Spleen (tissue), 11 donors: ENCODE data around the gene PLB1. TPM values are rescaled to one million over a fixed set of nuclear protein-coding genes. Genes with fewer than 3 reads are reported as not detected.

Source experiments
- DNase-seq: peaks from one replicate; pipeline ENCODE4 v3.0.0-alpha.2; 2020
- H3K27ac ChIP-seq, 8 donors: fragments of 200-600 bp; sonication (generic) in 7 of 8; 1 replicate in 4 of 8; 2 replicates in 4 of 8; pipeline versions ENCODE4 v1.5.0 to v1.8.0; 2016 to 2021; ENCODE audit warnings: inconsistent platforms in 4 of 8, mild to moderate bottlenecking in 4 of 8, moderate library complexity in 1 of 8
- H3K27me3 ChIP-seq, 7 donors: fragments of 200-600 bp; sonication (generic) in 6 of 7; replicated peaks in 1 of 7; 1 replicate in 4 of 7; 2 replicates in 3 of 7; pipeline versions ENCODE4 v1.5.0 to v1.8.0; 2016 to 2021; ENCODE audit warnings: inconsistent platforms in 3 of 7, mild to moderate bottlenecking in 1 of 7
- H3K36me3 ChIP-seq, 6 donors: fragments of 200-600 bp; sonication (generic) in 5 of 6; 1 replicate in 4 of 6; 2 replicates in 2 of 6; pipeline versions ENCODE4 v1.5.0 to v1.8.0; 2016 to 2021; ENCODE audit warnings: inconsistent platforms in 2 of 6
- H3K4me1 ChIP-seq, 6 donors: fragments of 200-600 bp; sonication (generic) in 5 of 6; 1 replicate in 3 of 6; 2 replicates in 3 of 6; pipeline versions ENCODE4 v1.5.0 to v1.8.0; 2016 to 2021; ENCODE audit warnings: inconsistent platforms in 3 of 6
- H3K4me3 ChIP-seq, 8 donors: fragments of 200-600 bp; sonication (generic) in 7 of 8; 1 replicate in 4 of 8; 2 replicates in 4 of 8; pipeline versions ENCODE4 v1.5.0 to v1.8.0; 2016 to 2021; ENCODE audit warnings: inconsistent platforms in 4 of 8, mild to moderate bottlenecking in 4 of 8, moderate library complexity in 2 of 8
- H3K9me3 ChIP-seq, 8 donors: fragments of 200-600 bp; sonication (generic) in 7 of 8; 1 replicate in 4 of 8; 2 replicates in 4 of 8; pipeline versions ENCODE4 v1.5.0 to v1.8.0; 2016 to 2021; ENCODE audit warnings: inconsistent platforms in 4 of 8
- POLR2A ChIP-seq, 3 donors: fragments of 450-650 bp; IDR thresholded peaks; one replicate each; pipeline ENCODE4 v1.5.1; 2017; ENCODE audit warnings: antibody characterized with exemption in 3 of 3, mild to moderate bottlenecking in 1 of 3
- POLR2AphosphoS5 ChIP-seq, 3 donors: sonication (generic); formaldehyde crosslinking; IDR thresholded peaks; one replicate each; pipeline ENCODE4 v1.5.1; 2017; ENCODE audit warnings: antibody characterized with exemption in 3 of 3
- WGBS, 5 donors: extraction: QIAGEN DNeasy Blood & Tissue Kit in 3 of 5; methylation state at CpG; one replicate each; pipeline versions ENCODE4 v1.1.5 to v1.1.7; 2013 to 2018; 5-methylcytosine and 5-hydroxymethylcytosine counted together
- intact Hi-C: fragments of 100-400 bp; cut with DNase I; formaldehyde crosslinking; loops from one replicate; pipeline ENCODE4 v1.15.0; 2023; ENCODE audit warnings: low total_unique reads
- polyA plus RNA-seq, 3 donors: library from polyadenylated mRNA; stranded (reverse); fragments of 200-250 nt; gene quantifications; one replicate each; pipeline ENCODE4 v1.2.1, GENCODE V29; 2013
- total RNA-seq, 7 donors: library from RNA; depleted of rRNA in 3 of 7; stranded (reverse); fragments of >200 nt in 3 of 7; fragmentation: NEBNext Ultra II Directional in 4 of 7; extraction: Animal tissue kit (Norgen Biotek cat#: 25700) in 4 of 7; gene quantifications; one replicate each; pipeline versions ENCODE4 v1.1.0 to v1.2.1, GENCODE V29; 2016 to 2021
- TF ChIP-seq, protein P1 (sequence below), 11 experiments: fragments of 200-600 bp in 7 of 11; fragments of 450-650 bp in 4 of 11; sonication (generic) in 4 of 11; IDR thresholded peaks in 8 of 11; conservative IDR thresholded peaks in 3 of 11; 1 replicate in 7 of 11; 2 replicates in 4 of 11; pipeline versions ENCODE4 v1.4.0 to v1.8.0; 2016 to 2021; ENCODE audit warnings: antibody characterized with exemption in 11 of 11, inconsistent platforms in 4 of 11, mild to moderate bottlenecking in 1 of 11
- donor health status: healthy with polysubstance abuse.
- donor health status: DM: no; HTN: no; CAD: no; lungs with moderate emphysema.
- donor health status: DM: no; HTN: no; CAD: no.
- donor health status: Bipolar disorder and iron deficiency.
- donor health status: healthy.
- donor health status: DM: no; HTN: no; CAD: no.
- donor health status: DM: yes; HTN: yes; CAD: no.

PLB1 gene
- total and polyA plus RNA-seq, 10 donors = 3.8 to 45.7 (median 13.9) TPM

DNA sequence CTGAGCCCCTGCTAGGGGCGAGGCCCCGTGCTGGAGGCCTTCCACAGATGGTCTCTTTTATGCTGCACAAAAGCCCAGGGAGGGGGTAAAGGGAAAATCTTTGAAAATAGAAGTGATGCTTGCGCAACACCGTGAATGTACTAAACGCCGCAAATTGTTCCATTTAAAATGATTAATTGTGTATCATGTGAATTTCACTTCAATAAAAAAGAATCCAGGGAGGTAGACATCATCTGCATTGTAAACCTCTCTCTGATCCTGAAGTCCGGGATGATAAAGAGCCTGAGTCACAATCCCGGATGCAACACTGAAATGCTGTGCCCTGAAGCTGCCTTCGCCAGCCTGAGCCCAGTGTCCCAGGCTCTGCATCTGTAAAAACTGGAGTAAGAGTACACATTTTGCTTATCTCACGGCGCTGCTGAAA is 148.1 kb downstream of the PLB1 start:
- no peak for TF ChIP-seq POLR2AphosphoS5 (IDR thresholded peaks at IDR 0.05)
- TF ChIP-seq, protein P1, sequence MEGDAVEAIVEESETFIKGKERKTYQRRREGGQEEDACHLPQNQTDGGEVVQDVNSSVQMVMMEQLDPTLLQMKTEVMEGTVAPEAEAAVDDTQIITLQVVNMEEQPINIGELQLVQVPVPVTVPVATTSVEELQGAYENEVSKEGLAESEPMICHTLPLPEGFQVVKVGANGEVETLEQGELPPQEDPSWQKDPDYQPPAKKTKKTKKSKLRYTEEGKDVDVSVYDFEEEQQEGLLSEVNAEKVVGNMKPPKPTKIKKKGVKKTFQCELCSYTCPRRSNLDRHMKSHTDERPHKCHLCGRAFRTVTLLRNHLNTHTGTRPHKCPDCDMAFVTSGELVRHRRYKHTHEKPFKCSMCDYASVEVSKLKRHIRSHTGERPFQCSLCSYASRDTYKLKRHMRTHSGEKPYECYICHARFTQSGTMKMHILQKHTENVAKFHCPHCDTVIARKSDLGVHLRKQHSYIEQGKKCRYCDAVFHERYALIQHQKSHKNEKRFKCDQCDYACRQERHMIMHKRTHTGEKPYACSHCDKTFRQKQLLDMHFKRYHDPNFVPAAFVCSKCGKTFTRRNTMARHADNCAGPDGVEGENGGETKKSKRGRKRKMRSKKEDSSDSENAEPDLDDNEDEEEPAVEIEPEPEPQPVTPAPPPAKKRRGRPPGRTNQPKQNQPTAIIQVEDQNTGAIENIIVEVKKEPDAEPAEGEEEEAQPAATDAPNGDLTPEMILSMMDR (IDR thresholded peaks at IDR 0.05 in 8 of 11, conservative IDR thresholded peaks at IDR 0.05 in 3 of 11) = no peak
- TF ChIP-seq POLR2A (IDR thresholded peaks at IDR 0.05) = no peak
- Histone ChIP-seq H3K4me3 (no peak overlapping the region), H3K4me1 (peaks cover 0 to 8% (median 0%) of the 10 kb centered on the region in 6 donors), H3K9me3 (no peaks in the 10 kb centered on the region), H3K27ac (peak overlapping the region in 2 of 8 donors; percentile 4 to 28), H3K27me3 (no peaks in the 10 kb centered on the region), H3K36me3 (no peaks in the 10 kb centered on the region)
- DNase-seq = no peak
- 75 to 89% (median 76%) methylated on average over 11 of the region's 11 CpGs for whole genome bisulfite sequencing, 5 donors
- intact Hi-C loops = no loop called here

DNA sequence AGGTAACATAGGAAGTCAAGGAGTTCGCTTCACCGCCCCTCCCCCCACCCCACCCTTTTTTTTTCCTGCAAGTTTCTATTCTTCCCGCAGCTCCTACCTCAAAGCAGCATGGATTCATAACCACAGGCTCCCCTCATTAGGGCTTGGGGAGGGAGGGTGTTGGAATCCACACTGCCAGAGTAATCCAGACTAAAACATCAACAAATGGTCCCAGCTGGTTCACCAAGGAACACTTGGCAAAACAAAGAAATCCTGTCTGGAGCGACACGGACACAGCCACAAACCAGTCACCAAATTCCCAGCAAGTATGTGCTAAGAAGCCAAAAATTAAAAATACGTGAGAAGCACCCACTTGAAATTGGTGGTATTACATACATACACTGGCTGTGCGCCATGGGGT is 148.9 kb downstream of the PLB1 start:
- DNase-seq = no peak

DNA sequence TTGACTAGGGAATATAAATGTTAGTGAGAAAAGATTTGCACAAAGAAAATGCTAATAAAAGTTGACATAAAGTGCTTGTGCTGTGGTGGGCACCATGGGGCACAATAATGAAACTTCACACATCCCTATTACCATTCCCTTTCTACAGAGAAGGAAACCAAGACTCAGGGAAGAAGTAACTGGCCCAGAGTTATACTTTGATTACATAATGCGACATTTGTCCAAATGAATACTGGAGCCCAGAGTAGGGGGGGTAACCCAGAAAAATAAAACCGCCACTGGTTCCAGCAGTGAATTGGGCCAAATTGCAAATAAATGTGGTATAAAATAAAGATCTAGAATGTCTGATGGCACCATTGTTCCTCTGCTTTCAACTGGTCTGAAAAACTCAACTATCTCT is 149.7 kb downstream of the PLB1 start:
- TF ChIP-seq, protein P1 (IDR thresholded peaks at IDR 0.05 in 8 of 11, conservative IDR thresholded peaks at IDR 0.05 in 3 of 11) = no peak
- TF ChIP-seq POLR2A (IDR thresholded peaks at IDR 0.05) = no peak
- TF ChIP-seq POLR2AphosphoS5 (IDR thresholded peaks at IDR 0.05) = no peak
- no peaks in the 10 kb centered on the region for H3K36me3 ChIP-seq
- no peak overlapping the region for H3K27ac ChIP-seq
- H3K4me1 ChIP-seq = peaks cover 0 to 8% (median 0%) of the 10 kb centered on the region in 6 donors
- WGBS, 5 donors = 87 to 97% (median 93%) methylated on average over 2 of the region's 2 CpGs
- no peaks in the 10 kb centered on the region for H3K27me3 ChIP-seq
- H3K9me3 ChIP-seq = no peaks in the 10 kb centered on the region
- no peak for DNase-seq
- intact Hi-C loops = no loop called here
- H3K4me3 ChIP-seq = no peak overlapping the region

More for the DNA sequence above, 148.9 kb downstream of the PLB1 start:
- Histone ChIP-seq H3K27me3 (no peaks in the 10 kb centered on the region), H3K4me3 (no peak overlapping the region), H3K9me3 (no peaks in the 10 kb centered on the region), H3K4me1 (peaks cover 0 to 8% (median 0%) of the 10 kb centered on the region in 6 donors), H3K36me3 (no peaks in the 10 kb centered on the region), H3K27ac (no peak overlapping the region)
- WGBS, 5 donors = 88 to 92% (median 89%) methylated on average over 7 of the region's 7 CpGs
- TF ChIP-seq POLR2AphosphoS5 (IDR thresholded peaks at IDR 0.05) (no peak), POLR2A (IDR thresholded peaks at IDR 0.05) (no peak)
- TF ChIP-seq, protein P1 (IDR thresholded peaks at IDR 0.05 in 8 of 11, conservative IDR thresholded peaks at IDR 0.05 in 3 of 11) = no peak
- intact Hi-C loops = no loop called here

DNA sequence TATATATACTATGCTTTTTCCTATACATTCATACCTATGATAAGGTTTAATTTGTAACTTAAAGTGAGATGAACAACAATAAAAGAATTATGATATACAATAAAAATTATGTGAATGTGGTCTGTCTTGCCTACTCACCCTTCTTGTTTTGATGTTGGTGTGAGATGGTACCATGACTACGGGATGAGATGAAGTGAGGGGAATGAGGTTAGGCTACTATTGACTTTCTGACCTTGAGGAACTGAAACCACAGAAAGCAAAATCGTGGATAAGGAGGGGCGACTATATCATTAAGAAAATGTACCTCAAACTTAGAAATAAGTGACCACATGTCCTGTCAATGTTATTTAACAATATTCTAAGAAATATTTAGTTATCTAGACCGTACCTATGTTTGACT is 151.8 kb downstream of the PLB1 start:
- Histone ChIP-seq H3K4me3 (no peak overlapping the region), H3K4me1 (peaks cover 0 to 8% (median 0%) of the 10 kb centered on the region in 6 donors), H3K27me3 (no peaks in the 10 kb centered on the region), H3K27ac (no peak overlapping the region), H3K9me3 (no peaks in the 10 kb centered on the region), H3K36me3 (no peaks in the 10 kb centered on the region)
- TF ChIP-seq POLR2A (IDR thresholded peaks at IDR 0.05) (no peak), POLR2AphosphoS5 (IDR thresholded peaks at IDR 0.05) (no peak)
- TF ChIP-seq, protein P1 (IDR thresholded peaks at IDR 0.05 in 8 of 11, conservative IDR thresholded peaks at IDR 0.05 in 3 of 11) = no peak
- no peak for DNase-seq
- 63 to 76% (median 71%) methylated on average over 4 of the region's 4 CpGs for WGBS, 5 donors
- intact Hi-C loops = no loop called here
